Liver (tissue), 9 donors: ENCODE measurements around the gene PGM1. TPM values are rescaled to one million over a fixed set of nuclear protein-coding genes. Genes with fewer than 3 reads are reported as not detected.

ENCODE experiments used
- DNase-seq: peaks from one replicate; pipeline ENCODE4 v3.0.0-alpha.2; 2017; ENCODE audit warnings: low spot score
- H3K27ac ChIP-seq, 2 donors: one replicate each; pipeline ENCODE4 v1.7.0; 2013; ENCODE audit warnings: inconsistent platforms in 2 of 2, low read length in 2 of 2, control low read depth in 1 of 2, low read depth in 1 of 2, mild to moderate bottlenecking in 1 of 2
- H3K27me3 ChIP-seq, 4 donors: one replicate each; pipeline versions ENCODE4 v1.6.1 to v1.7.0; 2013; ENCODE audit warnings: low read length in 3 of 4, inconsistent platforms in 1 of 4, mild to moderate bottlenecking in 1 of 4, moderate library complexity in 1 of 4; ENCODE audit not compliant: control insufficient read depth in 4 of 4, insufficient read depth in 4 of 4
- H3K36me3 ChIP-seq, 4 donors: one replicate each; pipeline versions ENCODE4 v1.6.1 to v1.7.0; 2013; ENCODE audit warnings: low read length in 3 of 4, mild to moderate bottlenecking in 3 of 4, low read depth in 1 of 4, moderate library complexity in 1 of 4; ENCODE audit not compliant: control insufficient read depth in 4 of 4, insufficient read depth in 3 of 4
- H3K4me1 ChIP-seq, 4 donors: one replicate each; pipeline versions ENCODE4 v1.6.1 to v1.7.0; 2013; ENCODE audit warnings: low read length in 3 of 4, mild to moderate bottlenecking in 3 of 4, moderate library complexity in 1 of 4; ENCODE audit not compliant: control insufficient read depth in 4 of 4, insufficient read depth in 4 of 4
- H3K4me3 ChIP-seq, 3 donors: one replicate each; pipeline versions ENCODE4 v1.6.1 to v1.7.0; 2013; ENCODE audit warnings: low read length in 3 of 3, control low read depth in 1 of 3, low read depth in 1 of 3, mild to moderate bottlenecking in 1 of 3
- H3K9ac ChIP-seq, 2 donors: one replicate each; pipeline ENCODE4 v1.7.0; 2013; ENCODE audit warnings: low read length in 2 of 2, mild to moderate bottlenecking in 2 of 2, moderate library complexity in 2 of 2, control low read depth in 1 of 2, low read depth in 1 of 2
- H3K9me3 ChIP-seq, 4 donors: one replicate each; pipeline versions ENCODE4 v1.6.1 to v1.7.0; 2013; ENCODE audit warnings: low read length in 3 of 4; ENCODE audit not compliant: control insufficient read depth in 4 of 4
- EGR1 ChIP-seq, 2 donors: IDR thresholded peaks; 2 replicates each; pipeline ENCODE4 v1.6.1; 2016 to 2018; ENCODE audit warnings: antibody characterized with exemption in 2 of 2, low read depth in 2 of 2
- FOXA1 ChIP-seq: IDR thresholded peaks from 2 replicates; pipeline ENCODE4 v1.6.1; 2016; ENCODE audit warnings: antibody characterized with exemption
- FOXA2 ChIP-seq: IDR thresholded peaks from 2 replicates; pipeline ENCODE4 v1.6.1; 2016; ENCODE audit warnings: antibody characterized with exemption
- GABPA ChIP-seq, 2 donors: IDR thresholded peaks in 1 of 2; conservative IDR thresholded peaks in 1 of 2; 2 replicates each; pipeline ENCODE4 v1.6.1; 2016; ENCODE audit warnings: antibody characterized with exemption in 2 of 2, mild to moderate bottlenecking in 1 of 2, moderate library complexity in 1 of 2
- HNF4A ChIP-seq, 2 donors: conservative IDR thresholded peaks; 2 replicates each; pipeline ENCODE4 v1.6.1; 2016; ENCODE audit warnings: antibody characterized with exemption in 2 of 2, mild to moderate bottlenecking in 2 of 2
- HNF4G ChIP-seq: IDR thresholded peaks from 2 replicates; pipeline ENCODE4 v1.6.1; 2016; ENCODE audit warnings: antibody characterized with exemption
- JUND ChIP-seq, 2 donors: IDR thresholded peaks; 2 replicates each; pipeline ENCODE4 v1.6.1; 2016; ENCODE audit warnings: antibody characterized with exemption in 2 of 2
- NR2F2 ChIP-seq: IDR thresholded peaks from 2 replicates; pipeline ENCODE4 v1.6.1; 2016; ENCODE audit warnings: antibody characterized with exemption
- RAD21 ChIP-seq, 2 donors: IDR thresholded peaks; 2 replicates each; pipeline ENCODE4 v1.6.1; 2016; ENCODE audit warnings: antibody characterized with exemption in 2 of 2, mild to moderate bottlenecking in 2 of 2
- RXRA ChIP-seq, 2 donors: IDR thresholded peaks; 2 replicates each; pipeline ENCODE4 v1.6.1; 2017 to 2018; ENCODE audit warnings: antibody characterized with exemption in 2 of 2, mild to moderate bottlenecking in 1 of 2
- SP1 ChIP-seq: IDR thresholded peaks from 2 replicates; pipeline ENCODE4 v1.6.1; 2018; ENCODE audit warnings: antibody characterized with exemption, mild to moderate bottlenecking
- TAF1 ChIP-seq: conservative IDR thresholded peaks from 2 replicates; pipeline ENCODE4 v1.6.1; 2016; ENCODE audit warnings: antibody characterized with exemption, mild to moderate bottlenecking
- YY1 ChIP-seq: IDR thresholded peaks from 2 replicates; pipeline ENCODE4 v1.6.1; 2016; ENCODE audit warnings: antibody characterized with exemption, mild to moderate bottlenecking
- WGBS: extraction: QIAGEN DNeasy Blood & Tissue Kit; methylation state at CpG from one replicate; pipeline ENCODE4 v1.1.7; 2013; 5-methylcytosine and 5-hydroxymethylcytosine counted together
- polyA plus RNA-seq, 2 donors: library from polyadenylated mRNA; stranded (reverse) in 1 of 2; unstranded in 1 of 2; fragments of 200-250 nt in 1 of 2; fragments of >200 nt in 1 of 2; fragmentation: Nextera tagmentation in 1 of 2; extraction: Ambion mirVana in 1 of 2; gene quantifications; one replicate each; pipeline versions ENCODE4 v1.2.1 to v1.2.3, GENCODE V29; 2013 to 2015
- total RNA-seq, 2 donors: library from RNA; depleted of rRNA; stranded (reverse); fragments of >200 nt; gene quantifications; one replicate each; pipeline ENCODE4 v1.2.3, GENCODE V29; 2014
- TF ChIP-seq, protein P1 (sequence below): IDR thresholded peaks from 2 replicates; pipeline ENCODE4 v1.6.1; 2016; ENCODE audit warnings: antibody characterized with exemption
- TF ChIP-seq, protein P2 (sequence below): fragments of 150-350 bp; IDR thresholded peaks from 2 replicates; pipeline ENCODE4 v1.5.1; 2017; ENCODE audit warnings: improper control_type of control experiment, low read depth, low read length; ENCODE audit not compliant: missing input control
- TF ChIP-seq, protein P3 (sequence below): IDR thresholded peaks from 2 replicates; pipeline ENCODE4 v1.6.1; 2016; ENCODE audit warnings: antibody characterized with exemption
- donor health status: healthy.
- donor health status: healthy.
- donor health status: healthy.
- donor health status: healthy.
- donor health status: healthy.

Gene PGM1
- total and polyA plus RNA-seq, 4 donors: 57.3 to 224 (median 120) TPM

DNA sequence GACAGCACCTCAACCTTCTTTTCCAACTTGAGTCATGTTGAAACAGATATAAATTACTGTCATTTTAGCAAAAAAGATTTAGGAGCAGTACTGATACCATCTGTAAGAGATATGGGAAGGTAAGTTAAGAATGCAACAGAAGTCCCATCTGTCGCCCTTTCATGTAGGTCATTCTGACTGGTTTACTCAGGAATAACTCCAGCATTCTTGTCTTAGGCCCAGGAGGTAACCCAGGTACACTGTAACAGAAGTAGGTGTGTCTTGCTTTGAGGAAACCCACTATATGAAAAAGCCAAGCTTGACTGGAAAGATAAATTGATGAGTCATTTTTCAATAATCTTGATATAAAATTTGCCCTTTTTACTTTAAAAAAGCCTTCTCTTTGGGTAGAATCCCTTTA, 35.4 kb downstream of the PGM1 start:
- Histone ChIP-seq H3K27me3 (no peaks in the 10 kb centered on the region), H3K4me1 (peaks cover 14 to 51% (median 24%) of the 10 kb centered on the region in 4 donors), H3K9me3 (no peaks in the 10 kb centered on the region), H3K27ac (no peak overlapping the region), H3K4me3 (no peak overlapping the region), H3K9ac (no peak overlapping the region), H3K36me3 (peaks cover 6 to 30% (median 23%) of the 10 kb centered on the region in 4 donors)
- TF ChIP-seq HNF4G: no peak
- DNase-seq: no peak
- 77% methylated on average over 1 of the region's 1 CpG for WGBS

DNA sequence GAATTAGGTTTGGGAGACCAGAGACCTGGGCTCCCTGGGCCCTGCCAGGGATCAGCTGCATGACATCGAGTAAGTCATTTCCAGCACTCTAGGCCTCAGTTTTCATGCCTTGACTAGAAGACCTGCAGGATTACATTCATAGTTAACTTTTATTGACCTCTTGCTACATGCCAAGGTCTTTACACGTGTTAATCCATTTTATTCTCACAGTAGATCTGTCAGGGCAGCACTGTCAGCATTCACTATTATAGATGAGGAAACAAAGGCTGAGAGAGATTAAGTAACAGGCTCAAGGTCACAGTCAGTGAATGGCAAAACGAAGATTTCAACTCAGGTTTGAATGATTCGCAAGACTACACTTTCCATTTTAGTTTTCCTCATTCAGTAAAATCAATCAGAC, 37.0 kb downstream of the PGM1 start:
- Histone ChIP-seq H3K27me3 (no peaks in the 10 kb centered on the region), H3K36me3 (peaks cover 6 to 36% (median 30%) of the 10 kb centered on the region in 4 donors), H3K4me1 (peaks cover 12 to 43% (median 20%) of the 10 kb centered on the region in 4 donors), H3K27ac (no peak overlapping the region), H3K4me3 (no peak overlapping the region), H3K9ac (no peak overlapping the region), H3K9me3 (no peaks in the 10 kb centered on the region)
- no peak for DNase-seq
- WGBS: 52% methylated on average over 4 of the region's 4 CpGs
- peak in 1 of 2 donors; percentile 3 for TF ChIP-seq RXRA (IDR thresholded peaks at IDR 0.05)
- TF ChIP-seq EGR1 (IDR thresholded peaks at IDR 0.05; ENCODE audit: low read depth in 2 of 2): no peak

DNA sequence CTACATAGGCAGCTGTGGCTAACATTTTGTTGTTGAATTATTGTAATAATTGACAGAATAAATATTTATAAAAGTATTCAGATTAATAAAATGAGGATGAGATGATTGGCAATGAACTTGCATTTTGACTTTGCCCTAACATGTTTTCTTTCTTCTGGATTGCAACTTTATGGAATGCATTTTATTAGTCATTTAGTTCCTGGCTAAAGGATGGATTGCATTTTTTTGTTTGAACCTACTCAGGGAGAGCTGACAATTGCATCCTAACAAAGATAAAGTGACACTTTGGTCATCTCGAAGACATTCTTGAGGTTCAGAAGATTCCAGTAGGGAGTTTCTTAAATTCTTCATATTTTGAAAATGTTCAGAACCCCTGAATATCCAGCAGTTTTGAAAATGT, 37.5 kb downstream of the PGM1 start:
- Histone ChIP-seq H3K9ac (no peak overlapping the region), H3K27me3 (no peaks in the 10 kb centered on the region), H3K36me3 (peaks cover 6 to 39% (median 31%) of the 10 kb centered on the region in 4 donors), H3K4me3 (no peak overlapping the region), H3K27ac (no peak overlapping the region), H3K4me1 (peaks cover 12 to 41% (median 18%) of the 10 kb centered on the region in 4 donors), H3K9me3 (no peaks in the 10 kb centered on the region)
- no peak for DNase-seq
- WGBS: 93% methylated on average over 1 of the region's 1 CpG
- TF ChIP-seq FOXA1 (no peak), FOXA2 (no peak), GABPA (IDR thresholded peaks at IDR 0.05 in 1 of 2, conservative IDR thresholded peaks at IDR 0.05 in 1 of 2) (no peak), HNF4A (conservative IDR thresholded peaks at IDR 0.05) (no peak), EGR1 (IDR thresholded peaks at IDR 0.05; ENCODE audit: low read depth in 2 of 2) (no peak), TAF1 (no peak), HNF4G (no peak), RAD21 (IDR thresholded peaks at IDR 0.05) (no peak), YY1 (no peak), JUND (IDR thresholded peaks at IDR 0.05) (no peak), SP1 (no peak), NR2F2 (no peak), RXRA (IDR thresholded peaks at IDR 0.05) (no peak)
- TF ChIP-seq, protein P1, sequence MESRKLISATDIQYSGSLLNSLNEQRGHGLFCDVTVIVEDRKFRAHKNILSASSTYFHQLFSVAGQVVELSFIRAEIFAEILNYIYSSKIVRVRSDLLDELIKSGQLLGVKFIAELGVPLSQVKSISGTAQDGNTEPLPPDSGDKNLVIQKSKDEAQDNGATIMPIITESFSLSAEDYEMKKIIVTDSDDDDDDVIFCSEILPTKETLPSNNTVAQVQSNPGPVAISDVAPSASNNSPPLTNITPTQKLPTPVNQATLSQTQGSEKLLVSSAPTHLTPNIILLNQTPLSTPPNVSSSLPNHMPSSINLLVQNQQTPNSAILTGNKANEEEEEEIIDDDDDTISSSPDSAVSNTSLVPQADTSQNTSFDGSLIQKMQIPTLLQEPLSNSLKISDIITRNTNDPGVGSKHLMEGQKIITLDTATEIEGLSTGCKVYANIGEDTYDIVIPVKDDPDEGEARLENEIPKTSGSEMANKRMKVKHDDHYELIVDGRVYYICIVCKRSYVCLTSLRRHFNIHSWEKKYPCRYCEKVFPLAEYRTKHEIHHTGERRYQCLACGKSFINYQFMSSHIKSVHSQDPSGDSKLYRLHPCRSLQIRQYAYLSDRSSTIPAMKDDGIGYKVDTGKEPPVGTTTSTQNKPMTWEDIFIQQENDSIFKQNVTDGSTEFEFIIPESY: no peak
- TF ChIP-seq, protein P2, sequence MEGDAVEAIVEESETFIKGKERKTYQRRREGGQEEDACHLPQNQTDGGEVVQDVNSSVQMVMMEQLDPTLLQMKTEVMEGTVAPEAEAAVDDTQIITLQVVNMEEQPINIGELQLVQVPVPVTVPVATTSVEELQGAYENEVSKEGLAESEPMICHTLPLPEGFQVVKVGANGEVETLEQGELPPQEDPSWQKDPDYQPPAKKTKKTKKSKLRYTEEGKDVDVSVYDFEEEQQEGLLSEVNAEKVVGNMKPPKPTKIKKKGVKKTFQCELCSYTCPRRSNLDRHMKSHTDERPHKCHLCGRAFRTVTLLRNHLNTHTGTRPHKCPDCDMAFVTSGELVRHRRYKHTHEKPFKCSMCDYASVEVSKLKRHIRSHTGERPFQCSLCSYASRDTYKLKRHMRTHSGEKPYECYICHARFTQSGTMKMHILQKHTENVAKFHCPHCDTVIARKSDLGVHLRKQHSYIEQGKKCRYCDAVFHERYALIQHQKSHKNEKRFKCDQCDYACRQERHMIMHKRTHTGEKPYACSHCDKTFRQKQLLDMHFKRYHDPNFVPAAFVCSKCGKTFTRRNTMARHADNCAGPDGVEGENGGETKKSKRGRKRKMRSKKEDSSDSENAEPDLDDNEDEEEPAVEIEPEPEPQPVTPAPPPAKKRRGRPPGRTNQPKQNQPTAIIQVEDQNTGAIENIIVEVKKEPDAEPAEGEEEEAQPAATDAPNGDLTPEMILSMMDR: no peak
- TF ChIP-seq, protein P3, sequence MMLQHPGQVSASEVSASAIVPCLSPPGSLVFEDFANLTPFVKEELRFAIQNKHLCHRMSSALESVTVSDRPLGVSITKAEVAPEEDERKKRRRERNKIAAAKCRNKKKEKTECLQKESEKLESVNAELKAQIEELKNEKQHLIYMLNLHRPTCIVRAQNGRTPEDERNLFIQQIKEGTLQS: no peak
